ENCODE data around the gene CD300A.
"Not testable (repeated sequence)": the region's sequence is repeated elsewhere in the genome, so short reads cannot be mapped to it uniquely, and the experiment has no call there.

The CD300A gene

DNA sequence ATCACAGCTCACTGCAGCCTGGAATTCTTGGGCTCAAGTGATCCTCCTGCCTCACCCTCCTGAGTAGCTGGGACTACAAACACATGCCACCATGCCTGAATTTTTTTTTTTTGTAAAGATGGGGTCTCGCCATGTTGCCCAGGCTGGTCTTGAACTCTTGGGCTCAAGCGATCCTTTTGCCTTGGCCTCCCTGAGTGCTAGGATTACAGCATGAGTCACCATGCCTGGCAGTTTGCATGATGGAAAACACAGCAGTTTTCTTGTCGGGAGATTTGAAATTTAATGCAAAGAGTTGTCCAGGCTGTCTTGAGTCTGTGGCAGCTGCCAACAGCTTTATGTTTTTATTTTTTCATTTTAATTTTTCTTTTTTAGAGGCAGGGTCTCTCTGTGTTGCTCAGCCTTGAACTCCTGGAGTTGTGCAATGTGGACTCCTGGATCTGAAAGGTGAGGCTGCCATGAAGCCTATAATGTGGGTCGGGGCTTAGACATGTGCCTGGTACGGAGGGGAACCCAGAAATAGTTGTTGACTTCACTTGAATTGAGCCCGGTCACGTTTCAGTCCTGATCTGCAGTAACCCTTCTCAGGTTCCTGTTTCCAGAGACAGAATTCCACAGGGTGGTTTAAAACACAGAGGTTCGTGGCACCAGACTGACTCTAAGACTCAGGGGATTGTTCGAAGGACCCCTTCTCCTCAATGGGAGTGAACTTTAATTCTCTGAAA lies 18.7 kb downstream of the CD300A start:
- no peak for DNase-seq

DNA sequence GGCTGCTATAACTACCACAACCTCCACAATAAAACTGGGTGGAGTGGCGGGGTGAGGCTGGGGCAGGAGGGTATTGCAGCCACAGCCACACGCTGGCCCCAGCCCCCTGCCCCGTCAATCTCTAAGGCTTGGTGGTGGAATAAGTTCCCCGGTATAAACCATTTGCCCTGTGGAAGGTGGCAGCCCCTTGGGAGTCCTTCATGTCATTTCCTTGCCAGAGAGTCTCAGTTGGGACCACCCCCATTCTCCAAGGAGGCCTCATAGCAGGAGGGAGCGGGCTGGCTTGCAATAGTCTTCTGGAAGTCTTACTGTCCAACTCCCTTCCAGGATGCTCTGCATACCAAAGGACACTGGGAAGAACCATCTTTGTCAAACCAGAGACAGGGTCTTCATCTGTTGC lies 19.4 kb downstream of the CD300A start:
- no peak for DNase-seq

DNA sequence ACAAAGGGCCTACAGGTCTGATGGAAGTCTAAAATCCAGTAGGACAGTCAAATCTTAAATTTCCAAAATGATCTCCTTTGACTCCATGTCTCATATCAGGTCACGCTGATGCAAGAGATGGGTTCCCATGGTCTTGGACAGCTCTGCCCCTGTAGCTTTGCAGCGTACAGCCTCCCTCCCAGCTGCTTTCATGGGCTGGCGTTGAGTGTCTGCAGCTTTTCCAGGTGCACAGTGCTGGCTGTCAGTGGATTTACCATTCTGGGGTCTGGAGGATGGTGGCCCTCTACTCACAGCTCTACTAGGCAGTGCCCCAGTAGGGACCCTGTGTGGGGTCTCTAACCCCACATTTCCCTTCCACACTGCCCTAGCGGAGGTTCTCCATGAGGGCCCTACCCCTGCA lies 21.8 kb downstream of the CD300A start:
- not testable (repeated sequence) for DNase-seq

DNA sequence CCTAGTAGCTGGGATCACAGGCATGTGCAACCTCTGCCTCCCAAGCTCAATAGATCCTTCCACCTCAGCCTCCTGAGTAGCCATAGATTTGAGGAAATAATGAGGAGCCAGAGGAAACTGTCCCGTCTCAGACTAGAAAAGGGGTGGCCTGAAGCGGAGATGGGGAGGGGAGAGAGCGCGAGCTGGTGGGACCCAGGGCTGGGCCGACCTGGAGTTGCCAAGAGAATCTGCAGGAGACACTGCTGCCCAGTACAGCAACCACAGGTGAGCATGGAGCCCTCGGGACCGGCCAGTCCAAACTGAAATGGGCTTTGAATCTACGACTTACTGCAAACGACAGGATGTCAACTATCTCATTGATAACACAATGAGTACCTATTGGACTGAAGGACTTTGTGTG lies 24.3 kb downstream of the CD300A start:
- DNase-seq: no peak

DNA sequence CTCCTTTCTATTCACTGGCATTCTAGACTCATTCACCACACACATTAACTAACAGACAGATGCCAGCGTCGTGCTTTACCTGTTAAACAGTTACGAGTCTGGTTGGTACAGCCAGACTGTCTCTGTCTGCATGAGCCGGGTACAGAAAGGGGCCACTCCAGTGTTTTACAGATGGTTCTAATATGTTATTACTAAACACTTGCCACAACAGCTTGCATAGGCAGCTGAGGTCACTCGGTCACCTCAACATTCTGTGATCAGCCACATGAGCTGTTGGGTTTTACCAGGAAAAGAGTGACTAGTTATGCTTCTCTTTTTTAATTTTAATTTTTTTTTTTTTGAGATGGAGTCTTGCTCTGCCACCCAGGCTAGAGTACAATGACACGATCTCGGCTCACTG lies 25.2 kb downstream of the CD300A start:
- DNase-seq: no peak

DNA sequence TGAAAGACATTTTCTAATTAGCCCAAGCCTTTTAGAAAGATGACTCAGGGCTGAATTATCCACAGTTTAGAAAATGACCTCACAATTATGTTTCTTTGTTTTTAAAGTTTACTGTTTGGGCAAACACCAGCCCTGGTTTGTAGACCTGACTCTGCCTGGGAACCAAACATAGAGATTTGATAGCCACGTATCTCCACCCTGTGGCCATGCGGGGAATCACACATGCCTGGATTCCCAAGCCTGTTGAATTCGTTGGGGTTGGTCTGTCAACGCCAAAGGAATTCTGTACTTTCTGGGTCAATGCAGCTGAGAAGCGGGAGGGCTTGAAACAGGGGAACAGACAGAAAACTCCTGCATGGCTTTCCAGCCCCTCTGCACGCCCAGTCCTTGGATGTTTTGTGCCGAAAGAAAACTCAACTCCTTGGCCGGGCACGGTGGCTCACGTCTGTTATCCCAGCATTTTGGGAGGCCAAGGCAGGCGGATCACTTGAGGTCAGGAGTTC lies 26.9 kb downstream of the CD300A start:
- peak; percentile 68 for DNase-seq

DNA sequence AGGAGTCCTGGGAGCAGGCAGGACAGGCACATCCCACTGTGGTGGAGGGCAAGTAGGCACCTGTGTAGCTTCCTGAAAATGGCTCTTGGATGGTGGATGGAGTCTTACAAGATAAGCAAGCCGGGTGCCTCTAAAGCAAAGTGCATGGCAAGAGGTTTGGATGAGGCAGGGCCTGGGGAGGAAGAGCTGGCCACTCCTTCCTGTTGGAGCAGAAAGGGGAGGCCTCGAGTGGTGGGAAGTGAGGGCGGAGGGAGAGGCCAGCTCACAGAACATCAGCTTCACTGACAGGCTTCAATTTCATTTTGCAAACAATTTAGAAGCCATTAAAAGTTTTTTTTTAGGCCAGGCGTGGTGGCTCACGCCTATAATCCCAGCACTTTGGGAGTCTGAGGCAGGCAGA lies 31.0 kb downstream of the CD300A start:
- DNase-seq: no peak

DNA sequence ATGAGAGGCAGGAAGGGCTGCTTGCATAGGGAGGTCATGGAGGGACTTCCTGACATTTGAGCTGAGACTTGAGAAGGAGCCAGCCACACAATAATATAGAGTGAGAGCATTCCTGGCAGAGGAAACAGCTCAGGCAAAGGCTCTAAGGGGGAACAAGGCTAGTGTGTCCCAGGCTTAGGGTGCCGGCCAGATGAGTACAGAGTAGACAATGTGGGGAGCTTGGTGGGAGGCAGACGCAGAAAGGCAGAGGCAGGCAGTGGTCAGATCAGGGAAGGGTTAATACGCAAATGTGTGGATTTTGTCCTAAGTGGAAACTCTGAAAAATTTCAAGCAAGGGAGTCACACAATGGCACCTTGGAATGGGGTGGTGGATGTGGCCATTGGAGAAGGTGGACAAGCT lies 33.6 kb downstream of the CD300A start:
- DNase-seq: no peak

DNA sequence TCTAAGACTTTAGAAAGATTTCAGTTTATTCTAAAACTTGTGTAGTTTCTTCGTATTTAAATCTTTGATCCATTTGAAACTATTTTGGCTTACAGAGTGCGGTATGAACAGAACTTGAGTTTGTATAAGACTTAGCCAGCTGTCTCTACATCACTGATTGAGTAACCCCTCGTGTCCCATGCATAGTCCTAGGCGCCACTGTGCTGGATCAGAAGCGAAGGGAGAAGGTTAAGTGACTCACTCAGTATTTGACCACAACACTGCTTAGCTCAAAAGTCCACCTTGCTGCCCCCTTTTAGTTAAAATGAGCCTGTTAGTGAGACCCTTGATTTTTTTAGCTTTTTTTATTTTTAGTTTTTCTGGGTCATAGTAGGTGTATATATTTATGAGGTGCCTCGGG lies 36.4 kb downstream of the CD300A start:
- DNase-seq: no peak

DNA sequence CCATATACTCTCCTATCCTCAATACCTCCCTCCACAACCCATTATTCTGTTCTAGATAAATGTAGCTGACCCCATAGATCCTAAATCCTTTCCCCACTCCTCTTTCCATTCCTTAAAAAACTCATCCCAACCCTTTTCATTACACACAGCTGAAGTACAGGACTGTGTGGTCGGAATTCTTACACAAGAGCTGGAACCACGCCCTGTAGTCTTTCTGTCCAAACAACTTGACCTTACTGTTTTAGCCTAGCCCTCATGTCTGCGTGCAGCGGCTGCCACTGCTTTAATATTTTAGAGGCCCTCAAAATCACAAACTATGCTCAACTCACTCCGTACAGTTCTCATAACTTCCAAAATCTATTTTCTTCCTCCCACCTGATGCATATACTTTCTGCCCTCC lies 37.5 kb downstream of the CD300A start:
- DNase-seq: not testable (repeated sequence)

DNA sequence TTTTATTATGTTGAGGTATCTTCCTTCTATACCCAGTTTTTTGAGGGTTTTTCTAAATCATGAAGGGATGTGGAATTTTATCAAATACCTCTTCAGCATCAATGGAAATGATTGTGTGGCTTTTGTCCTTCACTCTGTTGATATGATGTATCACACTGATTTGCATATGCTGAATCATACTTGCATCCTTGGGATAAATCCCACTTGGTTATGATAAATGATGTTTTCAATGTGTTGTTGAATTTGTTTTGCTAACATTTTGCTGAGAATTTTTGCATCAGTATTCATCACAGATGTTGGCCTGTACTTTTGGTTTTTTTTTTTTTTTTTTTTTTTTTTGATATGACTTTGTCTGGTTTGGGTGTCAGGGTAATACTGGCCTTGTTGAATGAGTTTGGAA lies 41.7 kb downstream of the CD300A start:
- DNase-seq: no peak

DNA sequence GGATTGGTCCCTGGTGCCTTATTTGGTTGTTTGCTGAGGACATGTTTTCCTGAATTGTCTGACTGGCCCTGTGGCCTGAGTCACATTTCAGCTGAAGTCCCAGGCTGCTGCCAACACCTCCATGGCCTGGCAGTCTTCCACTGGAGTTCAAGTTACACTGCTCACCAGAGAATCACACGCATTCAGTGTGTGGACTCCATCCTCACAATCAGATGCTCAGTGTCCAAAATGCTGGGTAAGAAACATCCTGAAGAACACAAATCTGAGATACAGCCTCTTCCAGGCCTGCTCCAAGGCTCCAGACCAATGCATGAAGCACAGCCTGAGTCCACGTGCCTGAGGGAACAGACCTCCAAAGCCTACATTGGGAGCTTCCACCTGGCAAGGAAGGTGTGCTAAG lies 45.6 kb downstream of the CD300A start:
- DNase-seq: no peak

DNA sequence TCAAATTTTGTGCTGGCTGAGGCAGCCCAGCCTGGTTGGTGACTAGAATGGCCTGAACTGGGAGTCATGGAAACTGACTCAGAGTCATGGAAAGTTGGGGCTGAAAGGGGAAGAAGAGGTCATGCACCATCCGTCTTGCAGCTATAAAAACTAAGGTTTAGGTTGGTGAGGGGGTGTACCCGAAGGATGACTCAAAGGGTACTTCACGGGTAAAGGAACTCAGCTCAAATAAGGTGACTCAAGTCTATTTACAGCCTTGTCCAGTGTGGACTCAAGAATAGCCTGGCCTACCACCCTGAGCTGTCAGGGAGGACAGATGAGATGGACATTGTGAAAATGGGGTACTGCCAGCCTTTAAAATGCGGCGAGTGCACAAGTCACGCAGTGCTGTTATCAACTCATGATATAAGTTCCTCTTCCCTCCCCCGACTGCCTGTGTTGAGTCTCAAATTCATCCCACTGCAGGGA lies 46.2 kb downstream of the CD300A start:
- peak; percentile 16 for DNase-seq

DNA sequence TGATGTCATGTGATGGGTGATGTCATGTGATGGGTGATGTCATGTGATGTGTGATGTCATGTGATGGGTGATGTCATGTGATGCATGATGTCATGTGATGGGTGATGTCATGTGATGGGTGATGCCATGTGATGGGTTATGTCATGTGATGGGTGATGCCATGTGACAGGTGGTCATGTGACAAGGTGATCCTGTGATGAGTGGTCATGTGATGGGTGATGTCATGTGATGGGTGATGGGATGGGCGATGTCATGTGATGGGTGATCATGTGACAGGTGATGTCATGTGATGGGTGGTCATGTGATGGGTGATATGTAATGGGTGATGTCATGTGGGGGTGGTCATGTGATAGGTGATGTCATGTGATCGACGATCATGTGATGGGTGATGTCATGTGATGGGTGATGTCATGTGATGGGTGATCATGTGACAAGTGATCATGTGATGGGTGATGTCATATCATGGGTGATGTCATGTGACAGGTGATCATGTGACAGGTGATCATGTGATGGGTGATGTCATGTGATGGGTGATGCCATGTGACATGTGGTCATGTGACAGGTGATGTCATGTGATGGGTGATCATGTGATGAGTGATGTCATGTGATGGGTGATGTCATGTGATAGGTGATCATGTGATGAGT lies 47.7 kb downstream of the CD300A start:
- peak; percentile 50 for DNase-seq

DNA sequence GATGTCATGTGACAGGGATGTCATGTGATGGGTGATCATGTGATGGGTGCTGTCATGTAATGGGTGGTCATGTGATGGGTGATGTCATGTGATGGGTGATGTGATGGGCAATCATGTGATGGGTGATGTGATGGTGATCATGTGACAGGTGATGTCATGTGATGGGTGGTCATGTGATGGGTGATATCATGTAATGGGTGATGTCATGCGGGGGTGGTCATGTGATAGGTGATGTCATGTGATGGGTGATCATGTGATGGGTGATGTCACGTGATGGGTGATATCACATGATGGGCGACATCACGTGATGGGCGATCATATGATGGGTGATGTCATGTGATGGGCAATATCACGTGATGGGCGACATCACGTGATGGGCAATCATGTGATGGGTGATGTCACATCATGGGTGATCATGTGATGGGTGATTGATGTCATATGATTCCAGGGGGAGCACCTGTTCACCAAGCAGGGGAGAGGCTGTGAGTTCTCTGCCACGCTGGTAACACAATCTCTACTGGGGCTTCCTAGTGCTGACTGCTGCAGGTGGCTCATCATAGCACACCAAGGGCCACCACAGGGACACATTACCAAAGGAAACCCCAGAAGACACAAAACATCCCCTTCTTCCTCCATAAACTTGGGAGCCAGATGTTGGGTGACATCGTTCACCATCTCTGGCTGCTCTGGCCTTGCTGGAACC lies 48.3 kb downstream of the CD300A start:
- no peak for DNase-seq

DNA sequence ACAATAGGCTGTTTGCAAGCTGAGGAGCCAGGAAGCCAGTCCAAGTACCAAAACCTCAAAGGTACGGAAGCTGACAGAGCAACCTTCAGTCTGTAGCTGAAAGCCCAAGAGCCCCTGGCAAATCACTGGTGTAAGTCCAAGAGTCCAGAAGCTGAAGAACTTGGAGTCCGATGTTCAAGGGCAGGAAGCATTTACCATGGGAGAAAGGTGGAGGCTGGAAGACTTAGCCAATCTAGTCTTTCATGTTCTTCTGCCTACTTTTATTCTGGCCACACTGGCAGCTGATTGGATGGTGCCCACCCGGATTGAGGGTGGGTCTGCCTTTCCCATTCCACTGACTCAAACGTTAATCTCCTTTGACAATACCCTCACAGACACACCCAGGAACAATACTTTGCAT lies 49.5 kb downstream of the CD300A start:
- DNase-seq: no peak

DNA sequence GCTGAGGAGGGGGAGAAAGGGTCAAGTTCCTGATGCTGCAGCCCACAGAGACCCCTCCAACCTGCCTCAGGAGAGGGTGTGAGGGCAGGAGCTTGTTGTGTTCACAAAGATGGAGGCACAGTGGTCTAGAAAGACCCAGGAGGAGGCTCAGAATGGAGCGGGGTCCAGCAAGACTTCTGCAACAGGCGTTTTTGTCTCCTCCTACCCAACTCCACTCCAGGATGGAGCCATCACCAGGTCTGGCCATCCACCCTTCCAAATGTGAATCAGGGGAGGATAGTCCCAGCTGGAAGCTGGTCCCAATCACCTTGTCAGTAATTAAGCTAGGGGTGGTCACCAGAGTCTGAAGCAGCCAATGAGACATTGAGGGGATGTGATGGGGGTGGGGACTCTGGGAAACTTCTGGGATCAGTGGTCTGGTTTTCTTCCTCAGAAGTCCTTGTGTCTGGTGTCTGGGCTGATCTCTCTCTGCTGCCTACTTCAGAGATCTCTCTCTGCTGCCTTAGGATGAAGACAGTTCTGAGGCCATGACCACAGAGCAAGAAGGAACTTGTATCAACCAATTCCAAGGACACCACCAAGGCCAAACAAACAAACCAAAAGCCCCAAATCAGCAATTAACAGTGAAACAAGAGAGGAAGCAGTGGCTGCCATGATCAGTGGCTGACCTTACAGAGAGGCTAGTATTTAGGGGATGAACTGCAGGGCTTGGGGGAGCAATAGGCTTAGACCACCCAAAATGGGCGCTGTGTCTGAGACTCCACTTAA lies 50.3 kb downstream of the CD300A start:
- DNase-seq: no peak

DNA sequence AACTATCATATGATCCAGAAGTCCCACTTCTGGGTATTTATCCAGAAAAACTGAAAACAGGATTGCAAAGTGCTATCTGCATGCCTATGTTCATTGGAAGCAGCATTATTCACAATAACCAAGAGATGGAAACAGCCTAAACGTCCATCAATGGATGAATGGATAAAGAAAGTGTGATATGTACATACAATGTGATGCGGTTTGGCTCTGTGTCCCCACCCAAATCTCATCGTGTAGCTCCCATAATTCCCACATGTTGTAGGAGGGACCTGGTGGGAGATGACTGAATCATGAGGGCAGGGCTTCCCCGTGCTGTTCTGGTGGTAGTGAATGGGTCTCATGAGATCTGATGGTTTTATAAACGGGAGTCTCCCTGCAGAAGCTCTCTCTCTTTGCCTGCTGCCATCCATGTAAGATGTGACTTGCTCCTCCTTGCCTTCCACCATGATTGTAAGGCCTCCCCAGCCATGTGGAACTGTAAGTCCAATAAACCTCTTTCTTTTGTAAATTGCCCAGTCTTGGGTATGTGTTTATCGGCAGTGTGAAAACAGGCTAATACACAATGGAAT lies 52.1 kb downstream of the CD300A start:
- DNase-seq: not testable (repeated sequence)

DNA sequence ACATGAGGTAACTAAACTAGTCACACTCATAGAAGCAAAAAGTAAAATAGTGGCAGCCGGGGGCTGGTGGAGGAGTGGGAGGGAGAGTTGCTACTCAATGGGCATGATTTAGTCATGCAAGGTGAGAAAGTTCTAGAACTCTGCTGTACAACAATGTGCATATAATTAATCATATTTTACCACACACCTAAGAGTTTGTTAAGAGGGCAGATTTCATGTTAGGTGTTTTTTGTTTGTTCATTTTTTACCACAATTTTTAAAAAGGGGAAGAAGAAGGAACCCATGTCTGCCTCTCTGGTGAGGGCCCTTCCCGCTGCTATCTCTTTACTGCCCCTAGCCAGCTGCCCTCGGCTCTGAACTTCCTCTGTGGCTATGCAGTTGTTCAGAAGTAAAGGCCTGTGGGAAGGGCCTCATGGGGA lies 53.6 kb downstream of the CD300A start:
- no peak for DNase-seq

DNA sequence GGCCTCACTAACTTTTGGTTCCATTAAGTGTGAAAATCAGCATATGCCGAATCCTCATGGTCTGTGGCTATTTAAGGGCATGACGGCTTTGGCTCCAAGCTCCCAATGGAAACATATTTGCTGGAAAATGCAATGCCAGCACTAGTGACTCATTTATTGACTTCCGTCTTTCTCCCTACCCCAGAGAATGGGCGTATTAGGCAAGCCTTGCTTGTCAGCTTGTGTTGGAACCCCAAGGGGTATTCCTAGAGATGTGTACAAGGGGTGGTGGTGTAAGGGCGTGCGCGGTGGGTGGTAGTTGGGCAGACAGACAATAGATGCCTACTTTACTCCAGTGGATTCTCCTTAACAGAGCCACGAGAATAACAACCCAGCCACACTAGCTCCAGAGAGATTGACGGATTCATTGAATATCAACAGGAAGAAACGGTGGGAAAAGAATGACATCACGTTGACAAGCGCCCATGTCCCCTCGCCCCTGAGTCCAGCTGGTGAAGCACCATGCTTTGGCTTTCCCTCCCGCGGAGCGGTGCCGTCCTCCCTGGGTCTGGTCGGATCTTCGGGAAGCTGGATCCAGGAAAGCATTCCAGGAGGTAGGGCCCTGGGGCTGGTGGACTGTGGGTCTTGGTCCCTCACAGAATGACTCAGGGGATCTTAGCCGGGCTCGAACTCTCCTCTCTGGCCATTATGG lies 54.5 kb downstream of the CD300A start:
- DNase-seq: no peak

DNA sequence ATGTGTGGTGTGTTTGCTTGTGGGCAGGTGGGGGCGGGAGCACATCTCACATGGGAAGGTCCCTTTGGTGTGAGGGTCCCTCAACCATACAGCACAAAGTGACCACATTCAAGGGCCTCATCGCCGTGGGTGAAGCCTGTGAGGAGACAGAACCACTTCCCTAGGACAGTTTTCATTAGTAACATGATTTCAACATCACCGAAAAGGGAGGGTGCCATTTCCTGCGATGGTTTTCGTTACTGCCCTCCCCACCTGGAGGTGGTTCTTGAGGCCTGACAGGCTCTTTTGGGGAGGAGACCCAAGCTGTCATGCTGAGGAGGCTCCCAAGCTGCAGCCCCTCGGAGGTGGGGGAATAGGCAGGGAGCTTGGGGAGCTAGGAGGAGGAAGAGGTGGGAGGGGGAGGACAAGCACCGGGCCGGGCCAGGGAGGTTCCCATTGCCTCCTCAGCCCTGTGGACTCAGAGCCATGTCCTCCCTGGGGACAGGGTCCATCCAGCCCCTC lies 55.3 kb downstream of the CD300A start:
- DNase-seq: no peak

Data from activated CD4-positive, alpha-beta T cell treated with anti-CD3 and anti-CD28 coated beads, Interleukin-10, Interleukin-2, amounts not matched to agents 100 ng/mL and 50 ng/mL, durations not matched to agents 16 hours and 8 hours (primary cell).